B cell (primary cell): ENCODE data around the gene ZBTB40. TPM values are rescaled to one million over a fixed set of nuclear protein-coding genes. Genes with fewer than 3 reads are reported as not detected.

Source experiments
- ATAC-seq: fragments of 200-7000 bp; cut with Tn5 transposase; one replicate; pipeline ENCODE4 v1.10.0; 2021; ENCODE audit warnings: low read depth, mild to moderate bottlenecking, moderate number of reproducible peaks, moderate library complexity
- CTCF ChIA-PET: fragments of 350-600 bp; sonication (Branson Sonifier 250); formaldehyde crosslinking; loops from one replicate; lab custom pipeline; 2021; ENCODE audit warnings: antibody characterized with exemption, inconsistent platforms; lab: Charles Lee
- POLR2A ChIA-PET: fragments of 350-600 bp; sonication (Branson Sonifier 250); formaldehyde crosslinking; loops from one replicate; lab custom pipeline; 2021; ENCODE audit warnings: antibody characterized with exemption; lab: Charles Lee
- DNase-seq: peaks from one replicate; pipeline ENCODE4 v3.0.0; 2013
- H2AFZ ChIP-seq: 2 replicates; pipeline ENCODE4 v1.6.1; 2012; ENCODE audit warnings: mild to moderate bottlenecking, low read depth, low read length; ENCODE audit not compliant: insufficient read depth, poor library complexity, severe bottlenecking
- H3K27ac ChIP-seq, 2 donors: 1 replicate in 1 of 2; 2 replicates in 1 of 2; pipeline ENCODE4 v1.5.1; 2012 to 2013; ENCODE audit warnings: low read length in 2 of 2, mild to moderate bottlenecking in 2 of 2, moderate library complexity in 1 of 2
- H3K27me3 ChIP-seq, 4 experiments: fragments of 200-600 bp in 1 of 4; sonication (generic) in 1 of 4; replicated peaks in 1 of 4; 1 replicate in 2 of 4; 2 replicates in 2 of 4; pipeline versions ENCODE4 v1.6.1 to v1.7.0; 2013 to 2016; ENCODE audit warnings: low read length in 3 of 4, mild to moderate bottlenecking in 2 of 4, mixed read lengths in 1 of 4, moderate library complexity in 1 of 4; ENCODE audit not compliant: insufficient read depth in 4 of 4, control insufficient read depth in 3 of 4; ENCODE audit errors: control extremely low read depth in 1 of 4
- H3K36me3 ChIP-seq, 2 experiments: replicated peaks in 1 of 2; 1 replicate in 1 of 2; 2 replicates in 1 of 2; pipeline versions ENCODE4 v1.6.1 to v1.7.1; 2013; ENCODE audit warnings: low read length in 1 of 2; ENCODE audit not compliant: insufficient read depth in 2 of 2, control insufficient read depth in 1 of 2; ENCODE audit errors: control extremely low read depth in 1 of 2, extremely low read depth in 1 of 2
- H3K4me1 ChIP-seq, 2 donors: fragments of 200-600 bp in 1 of 2; sonication (generic) in 1 of 2; 1 replicate in 1 of 2; 2 replicates in 1 of 2; pipeline versions ENCODE4 v1.5.1 to v1.6.1; 2013 to 2017; ENCODE audit warnings: low read length in 2 of 2; ENCODE audit not compliant: control insufficient read depth in 2 of 2, insufficient read depth in 2 of 2
- H3K4me2 ChIP-seq: replicated peaks from 2 replicates; pipeline ENCODE3; 2012; ENCODE audit warnings: mild to moderate bottlenecking, low read depth, low read length; ENCODE audit not compliant: poor library complexity, severe bottlenecking
- H3K4me3 ChIP-seq, 5 experiments: fragments of 200-600 bp in 1 of 5; sonication (generic) in 1 of 5; 1 replicate in 3 of 5; 2 replicates in 2 of 5; pipeline versions ENCODE4 v1.5.1 to v1.7.0; 2011 to 2016; ENCODE audit warnings: low read length in 4 of 5, mild to moderate bottlenecking in 4 of 5, low read depth in 2 of 5, control low read depth in 1 of 5, moderate library complexity in 1 of 5; ENCODE audit not compliant: insufficient read depth in 1 of 5; ENCODE audit errors: control extremely low read depth in 1 of 5, extremely low read depth in 1 of 5
- H3K79me2 ChIP-seq: fragments of 200-600 bp; sonication (generic); one replicate; pipeline ENCODE4 v1.6.0; 2016; ENCODE audit warnings: low read length; ENCODE audit not compliant: control insufficient read depth, insufficient read depth
- H3K9ac ChIP-seq: fragments of 200-600 bp; sonication (generic); 2 replicates; pipeline ENCODE4 v1.6.1; 2017; ENCODE audit warnings: mild to moderate bottlenecking, low read length, moderate library complexity
- H3K9me3 ChIP-seq, 3 donors: one replicate each; pipeline versions ENCODE4 v1.6.1 to v1.7.1; 2013; ENCODE audit warnings: low read length in 2 of 3; ENCODE audit not compliant: control insufficient read depth in 2 of 3, insufficient read depth in 1 of 3; ENCODE audit errors: control extremely low read depth in 1 of 3
- H4K20me1 ChIP-seq: 2 replicates; pipeline ENCODE4 v1.6.0; 2012; ENCODE audit warnings: mild to moderate bottlenecking, low read length; ENCODE audit not compliant: insufficient read depth, control insufficient read depth, poor library complexity, severe bottlenecking
- H3K27ac Mint-ChIP-seq: one replicate; pipeline ENCODE4 v1.8.0; 2021; ENCODE audit warnings: mixed read lengths
- H3K27me3 Mint-ChIP-seq: one replicate; pipeline ENCODE4 v1.8.0; 2021; ENCODE audit warnings: mixed read lengths
- H3K4me1 Mint-ChIP-seq: one replicate; pipeline ENCODE4 v1.8.0; 2021; ENCODE audit warnings: mixed read lengths
- H3K4me3 Mint-ChIP-seq: one replicate; pipeline ENCODE4 v1.8.0; 2021; ENCODE audit warnings: mixed read lengths
- H3K9me3 Mint-ChIP-seq: one replicate; pipeline ENCODE4 v1.8.0; 2022; ENCODE audit warnings: mixed read lengths; ENCODE audit not compliant: insufficient read depth
- CTCF ChIP-seq: fragments of 200-600 bp; IDR thresholded peaks from one replicate; pipeline ENCODE4 v1.8.0; 2022; ENCODE audit warnings: antibody characterized with exemption, mild to moderate bottlenecking
- EZH2 ChIP-seq: IDR thresholded peaks from 2 replicates; pipeline ENCODE4 v1.6.1; 2012; ENCODE audit warnings: borderline replicate concordance, low read depth, mild to moderate bottlenecking, moderate library complexity, low read length; ENCODE audit not compliant: insufficient read depth, poor library complexity, severe bottlenecking
- WGBS: methylation state at CpG from one replicate; pipeline ENCODE4 v1.1.5; 2013; ENCODE audit warnings: missing lambda C conversion rate; ENCODE audit not compliant: insufficient coverage; 5-methylcytosine and 5-hydroxymethylcytosine counted together
- intact Hi-C: fragments of 100-400 bp; cut with micrococcal nuclease; formaldehyde crosslinking; loops from one replicate; pipeline ENCODE4 v1.10.0; 2022
- polyA plus RNA-seq: library from polyadenylated mRNA; depleted of rRNA; stranded (reverse); fragments of >200 nt; gene quantifications from 2 replicates; pipeline ENCODE4 v1.2.3, GENCODE V29; 2012
- total RNA-seq, 2 donors: library from RNA; stranded (reverse); fragments of 120-200 nt in 1 of 2; gene quantifications; 1 replicate in 1 of 2; 2 replicates in 1 of 2; pipeline versions ENCODE4 v1.2.3 to v1.2.4, GENCODE V29; 2013 to 2022

ZBTB40 gene
- total and polyA plus RNA-seq, 2 donors (not counting 1 experiment from before 2014, with no cell fraction given): 30.9 to 51.9 TPM

- Mint-ChIP-seq H3K9me3 (no peaks in the 10 kb centered on the region), H3K4me1 (peaks cover 1% of the 10 kb centered on the region), H3K27ac (no peak overlapping the region), H3K4me3 (no peak overlapping the region), H3K27me3 (no peaks in the 10 kb centered on the region)
- ATAC-seq (no peak), DNase-seq (no peak)
- Histone ChIP-seq H3K27ac (no peak overlapping the region), H3K4me1 (no peaks in the 10 kb centered on the region), H3K27me3 (no peaks in the 10 kb centered on the region), H2AFZ (no peak overlapping the region), H3K4me2 (no peak overlapping the region), H3K79me2 (no peaks in the 10 kb centered on the region), H3K4me3 (no peak overlapping the region), H3K9me3 (no peaks in the 10 kb centered on the region), H3K9ac (no peak overlapping the region), H4K20me1 (no peaks in the 10 kb centered on the region), H3K36me3 (peaks cover 0 to 25% of the 10 kb centered on the region in 2 experiments)
- intact Hi-C loops: no loop called here
- CTCF ChIA-PET: no interaction called here
- POLR2A ChIA-PET: no interaction called here
- 93% methylated on average over 5 of the region's 11 CpGs for WGBS
- TF ChIP-seq CTCF (no peak), EZH2 (no peak)
Measured at GRCh38 chr1:22533244-22533895, 81.7 kb downstream of the ZBTB40 start.

GRCh38 chr1:22534951-22535350, 83.3 kb downstream of the ZBTB40 start:
- Histone ChIP-seq H3K9me3 (no peaks in the 10 kb centered on the region), H3K4me1 (no peaks in the 10 kb centered on the region), H3K4me2 (no peak overlapping the region), H2AFZ (no peak overlapping the region), H3K9ac (no peak overlapping the region), H3K79me2 (no peaks in the 10 kb centered on the region), H3K27me3 (no peaks in the 10 kb centered on the region), H3K36me3 (peaks cover 0 to 14% of the 10 kb centered on the region in 2 experiments), H4K20me1 (no peaks in the 10 kb centered on the region), H3K27ac (no peak overlapping the region), H3K4me3 (no peak overlapping the region)
- no peaks in the 10 kb centered on the region for H3K9me3 Mint-ChIP-seq
- DNase-seq (no peak), ATAC-seq (no peak)
- WGBS: 97% methylated on average over 4 of the region's 4 CpGs
- H3K27me3 Mint-ChIP-seq: no peaks in the 10 kb centered on the region
- no peak for TF ChIP-seq CTCF
- no peak for TF ChIP-seq EZH2
- H3K27ac Mint-ChIP-seq: no peak overlapping the region
- POLR2A ChIA-PET: no interaction called here
- H3K4me3 Mint-ChIP-seq: no peak overlapping the region
- peaks cover 10% of the 10 kb centered on the region for H3K4me1 Mint-ChIP-seq
- CTCF ChIA-PET: no interaction called here
- intact Hi-C loops: no loop called here
